HT-29 (cell line): Measurements from ENCODE around the gene SYNRG. TPM values are rescaled to one million over a fixed set of nuclear protein-coding genes. Genes with fewer than 3 reads are reported as not detected.

ENCODE experiments used
- DNase-seq: peaks from one replicate; pipeline ENCODE4 v3.0.0-alpha.2; 2015; ENCODE audit warnings: low spot score
- small RNA-seq: library from RNA; depleted of rRNA; stranded (forward); fragments of <200 nt; gene quantifications from one replicate; pipeline ENCODE3, GENCODE V24; 2014
- total RNA-seq: library from RNA; depleted of rRNA; stranded (reverse); fragments of >200 nt; shearing (Covaris generic); gene quantifications from 2 replicates; pipeline ENCODE4 v1.2.3, GENCODE V29; 2014; rRNA removed

Gene SYNRG
- total RNA-seq, 1 experiment from 2014 or later = 6.7 TPM

GRCh38 chr17:37479025-37479424 lies 130.2 kb downstream of the SYNRG start:
- no peak for DNase-seq

GRCh38 chr17:37478187-37478586 lies 131.0 kb downstream of the SYNRG start:
- DNase-seq = no peak

DNA sequence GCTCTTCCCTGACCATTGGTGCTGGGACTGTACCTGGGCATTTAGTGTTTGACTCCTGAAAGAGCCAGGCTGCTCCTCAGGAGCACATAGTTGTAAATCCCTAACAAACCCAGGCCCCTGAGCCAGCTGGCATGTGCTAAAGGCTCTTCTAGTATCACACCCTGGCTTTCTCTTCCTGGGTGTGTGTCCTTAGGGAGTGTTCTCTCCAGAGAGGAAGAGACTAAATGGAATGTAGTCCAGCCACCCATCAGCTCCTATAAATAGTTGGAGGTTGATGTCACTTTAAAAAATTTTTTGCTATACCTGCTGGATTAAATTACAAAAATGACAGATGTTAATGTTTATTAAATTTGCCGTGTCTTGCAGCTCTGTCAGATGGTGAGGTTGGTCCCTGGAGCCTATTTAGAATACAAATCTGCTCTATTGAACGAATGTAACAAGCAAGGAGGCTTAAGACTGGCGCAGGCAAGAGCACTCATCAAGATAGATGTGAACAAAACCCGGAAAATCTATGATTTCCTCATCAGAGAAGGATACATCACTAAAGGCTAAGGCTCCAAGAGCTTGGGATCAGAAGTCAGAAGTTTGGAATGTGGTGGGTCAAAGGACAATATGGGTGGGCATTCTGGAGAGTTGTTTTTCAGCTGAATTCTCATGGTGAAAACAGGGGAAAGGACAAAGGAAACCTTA lies 132.6 kb downstream of the SYNRG start:
- peak; percentile 73 for DNase-seq

- DNase-seq = peak; percentile 32
Measured at GRCh38 chr17:37475731-37476420, 133.3 kb downstream of the SYNRG start.

DNA sequence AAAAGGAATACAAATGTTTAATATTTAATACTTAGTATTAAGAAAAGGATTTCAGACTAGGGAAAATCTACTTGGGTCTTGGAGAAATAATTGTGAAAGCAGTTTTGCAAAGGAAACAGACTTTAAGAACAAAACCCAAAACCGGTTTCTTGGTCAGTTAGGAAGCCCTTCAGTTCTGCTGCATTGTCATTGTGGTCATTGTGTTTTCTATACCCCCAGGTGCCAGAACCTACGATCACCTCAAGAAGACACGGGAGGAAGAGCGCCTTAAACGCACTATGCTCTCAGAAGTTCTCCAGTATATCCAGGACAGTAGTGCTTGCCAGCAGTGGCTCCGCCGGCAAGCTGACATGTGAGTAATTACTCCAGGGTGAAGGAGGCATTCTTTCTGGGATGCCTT lies 139.0 kb downstream of the SYNRG start:
- no peak for DNase-seq

GRCh38 chr17:37466471-37466870 lies 142.7 kb downstream of the SYNRG start:
- peak; percentile 47 for DNase-seq

- DNase-seq = no peak
Measured at GRCh38 chr17:37465069-37465616, 144.1 kb downstream of the SYNRG start.

Small RNA genes within 50 kb of the gene (small RNA-seq; reads per million reads assigned to genes)
- gene MIR378J = not detected

Other genes starting within 250 kb of the SYNRG start
- not detected in 2 replicates for gene C17orf78, start 233.4 kb downstream of the SYNRG start, total RNA-seq
- gene ACACA, start 202.6 kb downstream of the SYNRG start, total RNA-seq = 84.4 and 111 TPM in 2 replicates
- gene TADA2A, start 202.5 kb downstream of the SYNRG start, total RNA-seq = 20.0 and 30.6 TPM in 2 replicates
- 64.2 and 71.4 TPM in 2 replicates for gene DUSP14, start 119.5 kb downstream of the SYNRG start, total RNA-seq
- 15.5 and 17.6 TPM in 2 replicates for gene DDX52, start 34.0 kb upstream of the SYNRG start, total RNA-seq
- gene HNF1B, start 135.6 kb upstream of the SYNRG start, total RNA-seq = 66.0 and 91.4 TPM in 2 replicates